Psoas muscle (tissue), 8 donors: ENCODE results near the gene IQCH. TPM values are rescaled to one million over a fixed set of nuclear protein-coding genes. Genes with fewer than 3 reads are reported as not detected.

ENCODE experiments used
- ATAC-seq, 4 donors: fragments of 200-7000 bp; cut with Tn5 transposase; one replicate each; pipeline ENCODE4 v1.9.1; 2020; ENCODE audit warnings: moderate library complexity in 3 of 4, mild to moderate bottlenecking in 2 of 4
- DNase-seq, 2 donors: peaks; one replicate each; pipeline ENCODE4 v3.0.0-alpha.2; 2020
- H3K27ac ChIP-seq: fragments of 200-600 bp; one replicate; pipeline ENCODE4 v1.8.0; 2022
- H3K27me3 ChIP-seq, 3 donors: fragments of 200-600 bp in 1 of 3; one replicate each; pipeline versions ENCODE4 v1.6.1 to v1.8.0; 2013 to 2022; ENCODE audit warnings: low read length in 2 of 3, mild to moderate bottlenecking in 2 of 3, moderate library complexity in 1 of 3; ENCODE audit not compliant: insufficient read depth in 3 of 3
- H3K36me3 ChIP-seq, 2 donors: fragments of 200-600 bp in 1 of 2; one replicate each; pipeline versions ENCODE4 v1.6.1 to v1.8.0; 2013 to 2022; ENCODE audit warnings: low read depth in 1 of 2, mild to moderate bottlenecking in 1 of 2, moderate library complexity in 1 of 2; ENCODE audit not compliant: insufficient read depth in 1 of 2
- H3K4me1 ChIP-seq: fragments of 200-600 bp; one replicate; pipeline ENCODE4 v1.8.0; 2022
- H3K4me3 ChIP-seq: fragments of 200-600 bp; one replicate; pipeline ENCODE4 v1.8.0; 2022; ENCODE audit warnings: mild to moderate bottlenecking
- H3K9me3 ChIP-seq: fragments of 200-600 bp; one replicate; pipeline ENCODE4 v1.8.0; 2022
- WGBS, 3 donors: extraction: QIAGEN DNeasy Blood & Tissue Kit; methylation state at CpG; one replicate each; pipeline versions ENCODE4 v1.1.6 to v1.1.7; 2013; 5-methylcytosine and 5-hydroxymethylcytosine counted together
- intact Hi-C, 2 donors: fragments of 100-400 bp; cut with DNase I; formaldehyde crosslinking; loops; one replicate each; pipeline versions ENCODE4 v1.11.0 to v1.14.2; 2022
- polyA plus RNA-seq, 3 donors: library from polyadenylated mRNA; stranded (reverse); fragments of 200-250 nt; gene quantifications; one replicate each; pipeline ENCODE4 v1.2.3, GENCODE V29; 2013
- total RNA-seq, 4 donors: library from RNA; stranded (reverse); fragmentation: NEBNext Ultra II Directional in 2 of 4; extraction: Animal tissue kit (Norgen Biotek cat#: 25700) in 2 of 4; gene quantifications; one replicate each; pipeline versions ENCODE4 v1.2.1 to v1.2.4, GENCODE V29; 2021 to 2023
- TF ChIP-seq, protein P1 (sequence below): fragments of 200-600 bp; IDR thresholded peaks from one replicate; pipeline ENCODE4 v1.8.0; 2022; ENCODE audit warnings: antibody characterized with exemption
- donor health status: healthy with polysubstance abuse.
- donor health status: DM: no; HTN: no; CAD: no; lungs with moderate emphysema.
- donor health status: Bipolar disorder and iron deficiency.
- donor health status: healthy.
- donor health status: DM: yes; HTN: yes; CAD: no.
- donor health status: DM: no; HTN: no; CAD: no.
- donor health status: DM: no; HTN: no; CAD: no.
- donor health status: DM: yes; HTN: yes; CAD: no.

IQCH gene
- total and polyA plus RNA-seq, 7 donors: 0.27 to 1.0 (median 0.60) TPM

- WGBS, 3 donors: 69 to 71% (median 71%) methylated on average over 11 of the region's 11 CpGs
- H3K9me3 ChIP-seq: no peaks in the 10 kb centered on the region
- no peak for ATAC-seq
- TF ChIP-seq, protein P1, sequence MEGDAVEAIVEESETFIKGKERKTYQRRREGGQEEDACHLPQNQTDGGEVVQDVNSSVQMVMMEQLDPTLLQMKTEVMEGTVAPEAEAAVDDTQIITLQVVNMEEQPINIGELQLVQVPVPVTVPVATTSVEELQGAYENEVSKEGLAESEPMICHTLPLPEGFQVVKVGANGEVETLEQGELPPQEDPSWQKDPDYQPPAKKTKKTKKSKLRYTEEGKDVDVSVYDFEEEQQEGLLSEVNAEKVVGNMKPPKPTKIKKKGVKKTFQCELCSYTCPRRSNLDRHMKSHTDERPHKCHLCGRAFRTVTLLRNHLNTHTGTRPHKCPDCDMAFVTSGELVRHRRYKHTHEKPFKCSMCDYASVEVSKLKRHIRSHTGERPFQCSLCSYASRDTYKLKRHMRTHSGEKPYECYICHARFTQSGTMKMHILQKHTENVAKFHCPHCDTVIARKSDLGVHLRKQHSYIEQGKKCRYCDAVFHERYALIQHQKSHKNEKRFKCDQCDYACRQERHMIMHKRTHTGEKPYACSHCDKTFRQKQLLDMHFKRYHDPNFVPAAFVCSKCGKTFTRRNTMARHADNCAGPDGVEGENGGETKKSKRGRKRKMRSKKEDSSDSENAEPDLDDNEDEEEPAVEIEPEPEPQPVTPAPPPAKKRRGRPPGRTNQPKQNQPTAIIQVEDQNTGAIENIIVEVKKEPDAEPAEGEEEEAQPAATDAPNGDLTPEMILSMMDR: no peak
- intact Hi-C loops: no loop called here
- H3K36me3 ChIP-seq: peaks cover 5% of the 10 kb centered on the region in 2 donors
- H3K27ac ChIP-seq: no peak overlapping the region
- no peaks in the 10 kb centered on the region for H3K4me1 ChIP-seq
- no peak overlapping the region for H3K4me3 ChIP-seq
- H3K27me3 ChIP-seq: no peaks in the 10 kb centered on the region
- no peak for DNase-seq
These were observed 159.3 kb downstream of the IQCH start for GRCh38 chr15:67413770-67414390.

- ATAC-seq (no peak), DNase-seq (no peak)
- H3K27me3 ChIP-seq: no peaks in the 10 kb centered on the region
- H3K27ac ChIP-seq: no peak overlapping the region
- no peaks in the 10 kb centered on the region for H3K9me3 ChIP-seq
- H3K4me1 ChIP-seq: no peaks in the 10 kb centered on the region
- H3K36me3 ChIP-seq: peaks cover 5 to 17% of the 10 kb centered on the region in 2 donors
- TF ChIP-seq, protein P1: no peak
- intact Hi-C loops: no loop called here
- WGBS, 3 donors: 85 to 89% (median 89%) methylated on average over 7 of the region's 7 CpGs
- no peak overlapping the region for H3K4me3 ChIP-seq
These were observed 160.6 kb downstream of the IQCH start for GRCh38 chr15:67415181-67415580.

DNA sequence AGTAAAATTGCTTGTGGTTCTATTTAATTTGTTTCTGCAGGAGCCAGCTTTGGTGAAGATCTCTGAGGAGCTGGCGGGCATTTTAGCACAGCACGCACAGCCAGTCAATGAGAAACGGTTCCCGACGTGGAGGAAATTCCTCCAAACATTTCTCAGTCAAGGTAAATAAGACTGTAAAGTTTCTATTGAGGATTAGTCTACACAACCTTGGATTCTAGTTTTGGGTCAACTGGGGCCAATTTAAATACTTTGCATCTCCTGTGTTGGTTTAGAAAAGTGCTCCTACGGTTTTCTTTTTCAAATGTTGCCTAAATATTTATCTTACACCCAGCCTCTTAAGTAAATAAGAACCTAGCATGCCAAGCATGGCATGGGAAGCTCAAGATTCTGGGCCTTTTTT lies 162.3 kb downstream of the IQCH start:
- ATAC-seq (no peak), DNase-seq (no peak)
- H3K27me3 ChIP-seq: no peaks in the 10 kb centered on the region
- H3K36me3 ChIP-seq: peaks cover 5 to 31% of the 10 kb centered on the region in 2 donors
- H3K27ac ChIP-seq: no peak overlapping the region
- 85 to 87% (median 86%) methylated on average over 6 of the region's 6 CpGs for WGBS, 3 donors
- no peak overlapping the region for H3K4me3 ChIP-seq
- no peaks in the 10 kb centered on the region for H3K9me3 ChIP-seq
- TF ChIP-seq, protein P1: no peak
- intact Hi-C loops: no loop called here
- H3K4me1 ChIP-seq: no peaks in the 10 kb centered on the region

DNA sequence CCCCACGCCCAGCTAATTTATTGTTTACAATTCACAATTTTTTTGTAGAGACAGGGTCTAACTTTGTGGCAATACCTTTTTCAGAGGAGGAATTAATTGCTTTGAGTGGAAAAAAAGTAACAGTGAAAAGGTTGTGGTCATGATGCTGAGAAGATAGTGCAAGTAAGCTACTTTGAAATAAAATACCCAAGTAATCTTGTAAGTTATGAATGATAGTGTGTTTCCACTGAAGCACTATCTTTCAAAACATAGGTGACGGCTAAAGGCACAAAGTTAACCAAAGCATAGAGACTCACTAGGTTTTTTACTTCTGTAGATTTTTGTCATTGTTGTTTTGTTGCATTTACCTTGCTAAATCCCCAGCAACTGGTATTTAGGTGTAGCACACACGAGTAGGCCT lies 165.1 kb downstream of the IQCH start:
- DNase-seq (no peak), ATAC-seq (no peak)
- Histone ChIP-seq H3K27me3 (no peaks in the 10 kb centered on the region), H3K4me1 (no peaks in the 10 kb centered on the region), H3K27ac (no peak overlapping the region), H3K9me3 (no peaks in the 10 kb centered on the region), H3K36me3 (peaks cover 0 to 43% of the 10 kb centered on the region in 2 donors), H3K4me3 (no peak overlapping the region)
- TF ChIP-seq, protein P1: no peak
- WGBS, 3 donors: 85 to 90% (median 85%) methylated on average over 3 of the region's 3 CpGs
- intact Hi-C loops: no loop called here

DNA sequence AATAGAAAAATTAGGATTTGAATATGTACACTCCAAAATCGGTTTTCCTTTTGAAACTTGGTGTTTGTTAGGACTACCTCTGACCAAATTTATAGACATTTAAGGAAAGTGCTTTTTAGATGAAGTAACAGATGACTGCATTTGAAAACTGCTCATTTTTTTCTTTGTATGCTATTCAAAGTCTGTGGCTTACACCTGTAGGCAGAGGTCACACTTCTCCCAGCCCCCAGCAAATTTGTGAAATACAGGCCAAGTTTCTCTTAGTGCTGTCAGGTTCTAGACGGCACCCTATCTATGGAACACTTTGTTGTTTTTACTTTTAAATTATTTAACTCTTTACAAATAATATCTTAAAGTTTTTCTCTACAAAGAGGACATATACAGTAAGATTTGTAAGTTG lies 165.6 kb downstream of the IQCH start:
- WGBS, 3 donors: 85 to 91% (median 85%) methylated on average over 2 of the region's 2 CpGs
- no peak for ATAC-seq

More for the DNA sequence above, 165.6 kb downstream of the IQCH start:
- TF ChIP-seq, protein P1: no peak
- intact Hi-C loops: no loop called here
- no peaks in the 10 kb centered on the region for H3K27me3 ChIP-seq
- H3K9me3 ChIP-seq: no peaks in the 10 kb centered on the region
- DNase-seq: no peak
- peaks cover 0 to 43% of the 10 kb centered on the region in 2 donors for H3K36me3 ChIP-seq
- no peaks in the 10 kb centered on the region for H3K4me1 ChIP-seq
- H3K27ac ChIP-seq: no peak overlapping the region
- H3K4me3 ChIP-seq: no peak overlapping the region
